ENCODE results near the gene LINC01488.

DNA sequence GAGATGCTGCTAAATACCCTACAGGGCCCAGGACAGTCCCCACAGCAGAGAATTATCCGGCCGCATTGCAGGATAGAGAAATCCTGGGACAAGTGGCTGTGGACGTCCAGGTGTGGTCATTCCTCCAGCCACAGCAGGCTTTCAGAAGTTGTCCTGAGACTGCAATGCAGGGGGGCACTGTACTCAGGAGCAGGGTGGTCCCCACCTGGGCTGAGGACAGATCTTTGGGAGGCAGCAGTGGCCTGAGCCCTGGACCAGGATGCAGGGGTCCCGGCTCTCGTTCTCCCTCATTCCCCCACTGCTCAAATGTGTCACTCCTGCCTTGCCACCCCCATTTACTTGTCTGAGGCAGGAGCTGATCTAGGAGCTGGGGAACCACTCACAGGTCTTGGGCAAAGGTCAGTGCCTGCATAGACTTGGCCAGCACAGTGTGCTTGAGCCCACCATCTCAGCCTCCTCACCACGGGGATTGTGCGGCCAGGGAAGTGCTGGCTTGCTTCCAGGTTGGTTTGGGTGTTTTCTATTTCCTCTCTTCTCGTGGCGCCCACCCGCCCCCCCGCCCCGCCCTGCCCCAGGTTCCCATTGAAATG lies 15.3 kb downstream of the LINC01488 start:
- TF ChIP-seq, protein P1, sequence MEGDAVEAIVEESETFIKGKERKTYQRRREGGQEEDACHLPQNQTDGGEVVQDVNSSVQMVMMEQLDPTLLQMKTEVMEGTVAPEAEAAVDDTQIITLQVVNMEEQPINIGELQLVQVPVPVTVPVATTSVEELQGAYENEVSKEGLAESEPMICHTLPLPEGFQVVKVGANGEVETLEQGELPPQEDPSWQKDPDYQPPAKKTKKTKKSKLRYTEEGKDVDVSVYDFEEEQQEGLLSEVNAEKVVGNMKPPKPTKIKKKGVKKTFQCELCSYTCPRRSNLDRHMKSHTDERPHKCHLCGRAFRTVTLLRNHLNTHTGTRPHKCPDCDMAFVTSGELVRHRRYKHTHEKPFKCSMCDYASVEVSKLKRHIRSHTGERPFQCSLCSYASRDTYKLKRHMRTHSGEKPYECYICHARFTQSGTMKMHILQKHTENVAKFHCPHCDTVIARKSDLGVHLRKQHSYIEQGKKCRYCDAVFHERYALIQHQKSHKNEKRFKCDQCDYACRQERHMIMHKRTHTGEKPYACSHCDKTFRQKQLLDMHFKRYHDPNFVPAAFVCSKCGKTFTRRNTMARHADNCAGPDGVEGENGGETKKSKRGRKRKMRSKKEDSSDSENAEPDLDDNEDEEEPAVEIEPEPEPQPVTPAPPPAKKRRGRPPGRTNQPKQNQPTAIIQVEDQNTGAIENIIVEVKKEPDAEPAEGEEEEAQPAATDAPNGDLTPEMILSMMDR (IDR thresholded peaks at IDR 0.05) = no peak
- TF ChIP-seq EP300 (IDR thresholded peaks at IDR 0.05; ENCODE audit: low read depth) (no peak), POLR2A (IDR thresholded peaks at IDR 0.05) (no peak)

Measured in transverse colon (tissue), 3 donors.